GM21619 (cell line): ENCODE data around the gene SOX1.

Experiments
- ATAC-seq: cut with Tn5 transposase; IDR thresholded peaks from one replicate; pipeline ENCODE4 v1.9.1; 2021; ENCODE audit not compliant: unreplicated experiment

The SOX1 gene

GRCh38 chr13:112067116-112067741 is at the start of gene SOX1:
TSS of gene SOX1 (plus strand) at chr13:112067149. CDS start at chr13:112067659, 510 bp downstream.
- ATAC-seq = no peak

- no peak for ATAC-seq
Measured at GRCh38 chr13:112024577-112024976, 42.4 kb upstream of the SOX1 start.

- ATAC-seq = no peak
Measured at GRCh38 chr13:112027250-112027649, 39.7 kb upstream of the SOX1 start.

GRCh38 chr13:112028481-112028880 is 38.5 kb upstream of the SOX1 start:
- ATAC-seq = no peak

DNA sequence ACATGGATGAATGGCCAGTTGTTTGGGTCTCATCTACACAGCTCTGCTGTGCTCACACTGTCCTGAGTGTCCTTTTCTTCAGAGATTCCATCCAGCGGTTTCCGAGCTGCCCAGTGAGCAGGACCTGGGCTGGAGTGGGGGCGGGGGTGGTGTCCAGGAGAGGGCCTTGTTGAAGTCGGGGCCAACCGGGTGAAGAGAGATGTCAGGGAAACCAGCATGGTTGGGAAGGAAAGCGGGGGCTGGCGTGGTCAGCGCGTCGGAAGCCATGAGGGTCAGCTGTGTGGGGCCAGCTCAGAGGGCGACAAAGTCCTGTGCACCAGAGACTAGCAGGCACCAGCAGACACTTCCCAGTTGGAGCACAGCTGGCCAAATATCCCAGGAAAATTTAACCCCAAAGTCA is 37.8 kb upstream of the SOX1 start:
- no peak for ATAC-seq

GRCh38 chr13:112032186-112032993 is 34.6 kb upstream of the SOX1 start:
- no peak for ATAC-seq

GRCh38 chr13:112034231-112034630 is 32.7 kb upstream of the SOX1 start:
- ATAC-seq = no peak

GRCh38 chr13:112034846-112035245 is 32.1 kb upstream of the SOX1 start:
- no peak for ATAC-seq

DNA sequence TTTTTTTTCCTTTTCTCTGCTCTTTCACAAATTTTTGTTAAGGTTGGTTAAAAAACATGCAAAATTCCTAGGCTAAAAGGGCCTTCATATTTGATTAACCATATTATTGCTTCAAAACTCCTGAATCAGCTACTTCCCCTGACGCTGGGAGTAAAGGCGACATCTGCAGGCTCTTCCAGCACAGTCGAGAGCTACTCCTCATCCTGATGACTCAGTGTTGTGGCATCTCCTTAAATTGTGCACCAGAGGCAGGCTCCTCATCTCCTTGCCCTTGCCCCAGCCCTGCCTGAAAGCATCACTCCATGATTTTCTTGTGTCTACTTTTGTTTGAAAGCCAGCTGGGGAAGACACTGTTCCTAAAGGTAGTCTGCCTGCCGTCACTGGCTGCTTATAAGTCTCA is 24.5 kb upstream of the SOX1 start:
- ATAC-seq = no peak

- ATAC-seq = no peak
Measured at GRCh38 chr13:112052213-112052612, 14.7 kb upstream of the SOX1 start.

DNA sequence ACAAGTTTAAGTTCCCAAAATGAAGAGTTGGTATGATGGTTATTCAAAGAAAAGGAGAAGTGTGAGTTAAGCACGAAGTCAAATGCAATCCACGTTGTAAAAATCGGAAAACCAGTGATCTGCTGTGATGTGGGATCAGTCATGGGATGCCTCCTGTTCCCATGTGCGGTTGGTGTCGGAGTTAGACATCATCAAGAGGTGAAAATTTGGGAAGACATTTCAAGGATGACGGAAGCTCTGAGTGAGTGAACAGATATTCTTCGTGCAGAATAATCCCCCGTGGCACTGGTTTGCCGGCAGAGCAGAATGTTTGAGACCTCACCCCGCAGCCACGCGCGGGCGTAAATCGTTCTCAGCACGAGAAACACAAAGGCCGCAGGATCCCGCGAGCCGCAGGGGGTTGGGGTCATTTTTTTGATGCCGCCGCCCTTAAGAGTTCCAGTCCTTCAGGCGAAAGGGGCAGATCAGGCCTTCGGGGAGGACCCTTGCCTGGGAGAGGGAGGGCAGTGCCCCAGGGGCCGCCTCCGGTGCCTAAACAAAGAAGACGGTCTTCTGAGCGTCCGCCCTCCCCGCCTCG is 13.7 kb upstream of the SOX1 start:
- ATAC-seq = no peak

DNA sequence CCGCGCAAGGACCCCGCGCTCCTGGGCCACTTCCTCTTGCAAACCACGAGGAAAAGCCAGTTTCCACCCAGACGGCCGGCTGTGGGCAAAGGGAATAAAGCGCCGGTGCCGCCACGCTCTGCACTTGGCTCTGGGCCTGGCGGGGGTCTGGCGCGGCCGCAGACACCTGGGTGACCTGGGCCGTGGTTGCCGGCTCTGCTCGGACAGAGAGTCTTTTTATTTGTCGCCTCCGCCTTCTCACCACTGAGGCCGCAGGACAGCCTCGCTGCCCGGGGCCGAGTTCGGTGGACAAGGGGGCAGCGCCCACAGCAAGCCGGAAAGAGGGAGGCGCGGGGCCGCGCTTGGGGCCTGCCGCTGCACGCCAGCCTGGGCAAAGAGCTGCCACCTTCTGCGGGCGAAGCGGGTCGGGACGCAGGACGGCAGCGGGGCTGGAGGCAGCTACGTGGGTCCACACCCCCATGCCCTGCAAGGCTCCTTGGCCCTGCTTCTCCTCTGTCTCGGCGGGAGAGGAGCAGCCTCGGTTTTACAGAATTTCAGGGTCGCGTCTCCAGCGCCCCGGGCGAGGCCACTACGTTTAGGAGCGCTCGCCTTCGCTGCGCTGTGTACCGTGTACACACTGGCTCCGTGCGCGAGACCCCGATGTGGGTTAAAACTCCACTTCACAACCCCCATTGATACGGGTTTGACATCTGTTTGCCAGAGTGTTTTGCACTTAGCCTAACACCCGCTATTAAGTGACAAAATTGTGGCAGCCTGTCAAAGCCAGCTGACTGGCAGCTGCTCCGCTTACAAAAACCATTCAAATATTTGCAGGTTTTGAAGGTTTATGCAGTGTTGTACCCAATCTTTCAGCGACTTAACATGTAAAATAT is 13.0 kb upstream of the SOX1 start:
- ATAC-seq = no peak

DNA sequence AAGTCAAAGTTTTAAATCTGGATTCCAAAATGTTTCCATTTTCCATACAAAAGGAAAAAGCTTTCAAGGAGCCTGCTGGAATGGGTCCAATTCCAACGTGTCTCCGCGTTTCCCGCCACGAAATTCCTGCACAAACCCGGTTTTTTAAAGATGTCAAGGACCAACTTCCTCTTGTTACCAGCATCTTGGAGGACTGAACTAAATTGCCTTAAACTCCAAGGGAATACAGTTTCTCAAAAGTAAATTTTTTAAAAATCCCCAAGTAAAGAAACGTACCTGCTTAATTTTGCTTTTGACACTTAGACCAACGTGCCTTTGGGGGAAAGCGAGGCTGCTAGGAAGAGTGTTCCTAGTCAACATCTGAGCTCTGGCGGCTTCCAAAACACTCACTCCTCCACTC is 12.3 kb upstream of the SOX1 start:
- ATAC-seq = no peak

GRCh38 chr13:112055036-112055914 is 11.7 kb upstream of the SOX1 start:
- ATAC-seq = no peak

GRCh38 chr13:112055915-112056269 is 11.1 kb upstream of the SOX1 start:
- no peak for ATAC-seq

- no peak for ATAC-seq
Measured at GRCh38 chr13:112056284-112056727, 10.6 kb upstream of the SOX1 start.

DNA sequence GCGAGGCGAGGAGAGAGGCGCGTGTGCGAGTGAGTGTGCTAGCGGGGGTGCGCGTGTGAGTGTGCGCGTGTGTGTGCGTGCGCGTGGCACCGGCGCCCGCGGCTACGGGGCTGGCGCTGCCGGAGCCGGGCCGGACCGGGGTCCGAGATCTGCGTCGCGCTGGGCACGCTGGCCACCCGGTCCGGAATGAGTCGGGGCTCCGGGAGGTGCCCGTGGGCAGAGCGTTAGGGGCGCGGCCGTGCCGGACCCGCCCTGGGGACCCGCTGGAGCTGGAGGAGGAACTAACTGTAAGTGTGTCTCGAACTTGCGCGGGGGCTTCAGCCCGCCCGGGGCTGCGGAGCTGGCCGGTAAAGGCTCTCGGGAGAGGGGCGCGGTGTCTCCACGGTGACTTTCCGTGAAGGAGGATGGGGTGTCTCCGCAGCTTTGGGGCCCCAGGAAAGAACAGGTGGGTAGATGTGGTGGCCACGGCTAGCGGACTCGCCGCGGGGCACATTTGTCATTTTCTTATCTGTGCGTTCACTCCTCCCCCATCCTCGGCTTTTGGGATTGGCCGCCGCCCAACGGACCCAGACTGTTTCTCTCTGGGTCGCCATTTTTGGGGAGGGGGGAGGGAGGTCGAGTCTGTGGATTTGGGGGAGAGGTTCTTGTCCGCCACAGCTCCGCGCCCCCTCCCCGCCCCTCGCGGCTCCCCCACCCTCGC is 10.1 kb upstream of the SOX1 start:
- no peak for ATAC-seq

GRCh38 chr13:112057439-112057735 is 9.6 kb upstream of the SOX1 start:
- no peak for ATAC-seq

- no peak for ATAC-seq
Measured at GRCh38 chr13:112057736-112058518, 9.0 kb upstream of the SOX1 start.
